ENCODE data around the gene LSG1. TPM values are rescaled to one million over a fixed set of nuclear protein-coding genes. Genes with fewer than 3 reads are reported as not detected.

LSG1 gene
- total RNA-seq, 4 donors from 2014 or later = 18.7 to 69.9 (median 52.8) TPM

DNA sequence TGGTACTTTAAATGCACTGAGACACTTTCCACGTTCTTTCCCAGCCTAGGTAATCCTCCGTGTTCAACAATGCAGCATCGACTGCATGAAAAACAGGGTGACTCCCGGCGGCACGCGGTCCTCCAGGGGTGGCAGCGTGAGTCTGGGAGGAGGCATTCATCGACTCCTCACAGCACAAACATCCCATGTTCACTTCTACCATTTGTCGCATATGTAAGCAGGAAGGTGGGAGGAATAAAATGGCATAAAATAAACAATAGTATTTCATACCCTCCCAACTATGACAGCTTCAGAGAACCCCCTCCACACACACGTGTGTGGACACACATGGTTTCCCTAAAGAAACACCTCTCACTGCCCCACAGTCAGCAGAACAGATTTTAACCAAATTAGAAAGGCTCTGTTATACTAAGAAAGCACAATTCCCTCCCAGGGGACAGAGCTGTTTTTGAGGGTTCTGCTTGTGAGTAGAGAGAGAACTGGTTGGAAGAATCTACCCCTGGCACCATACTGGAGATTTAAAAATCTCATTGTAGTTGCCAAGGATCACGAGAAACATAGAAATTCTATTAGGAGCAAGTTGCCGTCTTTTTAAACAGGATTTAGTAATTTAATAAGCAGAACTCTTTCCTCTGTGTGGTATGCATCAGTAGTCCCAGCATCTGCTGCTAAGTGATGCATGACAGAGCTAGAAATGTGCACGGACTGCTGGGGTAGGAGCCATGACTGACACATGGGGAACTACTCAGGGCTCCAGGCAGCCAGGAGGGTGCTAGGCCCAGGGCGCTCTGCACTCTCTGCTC, 19.7 kb upstream of the LSG1 start:
- intact Hi-C loops (cut with DNase I; ENCODE audit: low total_unique reads) (no loop called here), in situ Hi-C loops (cut with MboI; ENCODE audit: low pct_ligation_motif_present in 1 of 4, low pct_unique_long_range_greater_than_20kb in 1 of 4, low sequenced_read_pairs in 3 of 4) (loop anchor here (25.0 kb wide), 3 partner anchors 271 to 846 kb away; partner anchors contain the start of gene PPP1R2 (in 2 of the 4))
- 72 to 83% methylated on average over 6 to 15 of the region's 15 CpGs for WGBS, 2 donors (ENCODE audit: low coverage in 1 of 2)
- Histone ChIP-seq H3K4me1 (peaks cover 0 to 31% (median 22%) of the 10 kb centered on the region in 4 donors), H3K27ac (no peak overlapping the region), H3K9me3 (no peaks in the 10 kb centered on the region), H3K4me3 (no peak overlapping the region), H3K27me3 (no peaks in the 10 kb centered on the region), H3K36me3 (no peaks in the 10 kb centered on the region)
- DNase-seq = no peak
- TF ChIP-seq EP300 (IDR thresholded peaks at IDR 0.05; ENCODE audit: low read depth) (no peak), POLR2AphosphoS5 (IDR thresholded peaks at IDR 0.05) (no peak), POLR2A (IDR thresholded peaks at IDR 0.05) (no peak)
- TF ChIP-seq, protein P1, sequence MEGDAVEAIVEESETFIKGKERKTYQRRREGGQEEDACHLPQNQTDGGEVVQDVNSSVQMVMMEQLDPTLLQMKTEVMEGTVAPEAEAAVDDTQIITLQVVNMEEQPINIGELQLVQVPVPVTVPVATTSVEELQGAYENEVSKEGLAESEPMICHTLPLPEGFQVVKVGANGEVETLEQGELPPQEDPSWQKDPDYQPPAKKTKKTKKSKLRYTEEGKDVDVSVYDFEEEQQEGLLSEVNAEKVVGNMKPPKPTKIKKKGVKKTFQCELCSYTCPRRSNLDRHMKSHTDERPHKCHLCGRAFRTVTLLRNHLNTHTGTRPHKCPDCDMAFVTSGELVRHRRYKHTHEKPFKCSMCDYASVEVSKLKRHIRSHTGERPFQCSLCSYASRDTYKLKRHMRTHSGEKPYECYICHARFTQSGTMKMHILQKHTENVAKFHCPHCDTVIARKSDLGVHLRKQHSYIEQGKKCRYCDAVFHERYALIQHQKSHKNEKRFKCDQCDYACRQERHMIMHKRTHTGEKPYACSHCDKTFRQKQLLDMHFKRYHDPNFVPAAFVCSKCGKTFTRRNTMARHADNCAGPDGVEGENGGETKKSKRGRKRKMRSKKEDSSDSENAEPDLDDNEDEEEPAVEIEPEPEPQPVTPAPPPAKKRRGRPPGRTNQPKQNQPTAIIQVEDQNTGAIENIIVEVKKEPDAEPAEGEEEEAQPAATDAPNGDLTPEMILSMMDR (IDR thresholded peaks at IDR 0.05) = no peak

DNA sequence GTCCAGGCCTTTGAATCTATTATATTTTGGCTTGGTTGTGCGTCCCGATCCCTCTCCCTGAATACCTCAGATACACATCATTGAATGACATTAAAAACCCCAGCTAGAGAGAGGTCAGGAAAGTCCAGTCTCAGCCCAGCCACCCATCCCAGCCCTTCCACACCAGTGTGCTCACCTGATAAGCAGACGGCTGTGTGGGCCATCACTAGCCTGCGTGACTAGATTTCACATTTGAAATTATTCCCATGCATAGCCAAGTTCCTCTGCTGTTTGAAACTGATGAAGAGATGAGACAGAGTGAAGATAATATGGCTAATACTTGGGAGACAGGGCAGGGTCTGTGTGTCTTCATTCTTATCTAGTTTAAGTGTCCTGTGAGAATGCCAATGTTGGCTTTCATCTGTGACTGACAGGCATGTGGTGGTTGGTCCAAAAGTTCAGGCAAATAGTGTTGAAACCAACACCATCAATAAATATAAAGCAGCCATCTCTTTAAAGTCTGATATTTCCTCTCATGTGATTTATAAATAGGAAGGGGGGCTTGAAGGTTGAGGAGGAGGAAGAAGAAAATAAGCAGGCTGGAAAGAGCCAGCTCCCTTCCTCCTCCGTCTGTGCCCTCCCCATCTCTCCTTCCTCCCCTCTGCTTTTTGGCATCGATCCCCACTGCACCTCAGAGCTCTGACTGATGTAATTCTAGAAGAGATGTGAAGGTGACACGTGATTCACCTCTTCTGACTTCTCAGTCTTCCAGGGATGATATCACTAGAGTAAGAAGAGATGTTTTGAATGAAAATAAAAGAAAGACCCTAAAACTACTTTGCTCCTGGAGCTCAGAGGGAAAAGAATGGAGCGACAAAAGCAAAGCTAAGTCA, 18.7 kb upstream of the LSG1 start:
- DNase-seq = no peak
- intact Hi-C loops (cut with DNase I; ENCODE audit: low total_unique reads) = no loop called here
- H3K9me3 ChIP-seq = no peaks in the 10 kb centered on the region
- no peaks in the 10 kb centered on the region for H3K36me3 ChIP-seq
- H3K4me3 ChIP-seq = no peak overlapping the region
- in situ Hi-C loops (cut with MboI; ENCODE audit: low pct_ligation_motif_present in 1 of 4, low pct_unique_long_range_greater_than_20kb in 1 of 4, low sequenced_read_pairs in 3 of 4) = loop anchor here (25.0 kb wide), 3 partner anchors 272 to 847 kb away; partner anchors contain the start of gene PPP1R2 (in 2 of the 4)
- H3K27ac ChIP-seq = peak overlapping the region in 1 of 4 donors; percentile 13
- H3K27me3 ChIP-seq = no peaks in the 10 kb centered on the region
- 69 to 84% methylated on average over 2 to 8 of the region's 8 CpGs for WGBS, 2 donors (ENCODE audit: low coverage in 1 of 2)
- TF ChIP-seq POLR2A (IDR thresholded peaks at IDR 0.05) (no peak), POLR2AphosphoS5 (IDR thresholded peaks at IDR 0.05) (no peak), EP300 (IDR thresholded peaks at IDR 0.05; ENCODE audit: low read depth) (no peak)
- TF ChIP-seq, protein P1 (IDR thresholded peaks at IDR 0.05) = no peak
- peaks cover 0 to 34% (median 23%) of the 10 kb centered on the region in 4 donors for H3K4me1 ChIP-seq

DNA sequence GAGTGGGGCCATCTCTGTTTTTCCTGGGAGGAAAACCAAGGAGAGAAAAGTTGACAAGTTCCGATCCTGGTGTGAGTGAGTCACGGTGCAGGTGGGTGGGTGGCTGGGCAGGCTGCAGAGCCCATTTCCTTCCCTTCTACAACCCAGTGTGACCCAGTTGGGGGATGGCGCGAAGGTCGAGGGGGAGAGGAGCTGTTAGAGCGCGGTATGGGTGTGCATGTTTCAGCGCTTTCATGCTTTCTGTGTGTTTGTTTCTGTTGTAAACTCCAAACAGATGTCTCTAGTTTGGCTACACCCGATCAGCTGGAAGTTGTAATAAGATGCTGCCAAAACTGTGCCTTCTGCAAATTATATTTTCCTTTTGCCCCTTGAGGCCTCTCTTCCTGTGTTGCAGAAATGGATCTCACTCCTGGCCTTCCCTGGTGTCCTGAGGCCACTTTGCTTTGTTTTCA, 17.5 kb upstream of the LSG1 start:
- intact Hi-C loops (cut with DNase I; ENCODE audit: low total_unique reads) = loop anchor here (5.0 to 10.0 kb wide), 2 partner anchors 568 to 855 kb away; partner anchors contain the start of gene PPP1R2
- DNase-seq = no peak
- in situ Hi-C loops (cut with MboI; ENCODE audit: low pct_ligation_motif_present in 1 of 4, low pct_unique_long_range_greater_than_20kb in 1 of 4, low sequenced_read_pairs in 3 of 4) = loop anchor here (10.0 to 25.0 kb wide), 5 partner anchors 273 to 848 kb away; partner anchors contain the start of gene PPP1R2 (in 2 of the 4)
- Histone ChIP-seq H3K27ac (peak overlapping the region; percentile 75 to 93 (median 89)), H3K36me3 (no peaks in the 10 kb centered on the region), H3K4me3 (no peak overlapping the region), H3K4me1 (peaks cover 0 to 41% (median 28%) of the 10 kb centered on the region in 4 donors), H3K27me3 (no peaks in the 10 kb centered on the region), H3K9me3 (no peaks in the 10 kb centered on the region)
- TF ChIP-seq POLR2AphosphoS5 (IDR thresholded peaks at IDR 0.05) (no peak), EP300 (IDR thresholded peaks at IDR 0.05; ENCODE audit: low read depth) (no peak), POLR2A (IDR thresholded peaks at IDR 0.05) (no peak)
- TF ChIP-seq, protein P1 (IDR thresholded peaks at IDR 0.05) = no peak
- WGBS, 2 donors (ENCODE audit: low coverage in 1 of 2) = 60% methylated on average over 9 of the region's 9 CpGs; no CpG with 5 or more reads in 1 of the 2 donors

Data from transverse colon (tissue), 4 donors.